HG03095 (cell line): Measurements from ENCODE around the gene CNPY1.
"Not testable (repeated sequence)": the region's sequence is repeated elsewhere in the genome, so short reads cannot be mapped to it uniquely, and the experiment has no call there.

ENCODE experiments used
- ATAC-seq: cut with Tn5 transposase; IDR thresholded peaks from one replicate; pipeline ENCODE4 v1.9.1; 2021; ENCODE audit warnings: moderate library complexity; ENCODE audit not compliant: unreplicated experiment

CNPY1 gene

DNA sequence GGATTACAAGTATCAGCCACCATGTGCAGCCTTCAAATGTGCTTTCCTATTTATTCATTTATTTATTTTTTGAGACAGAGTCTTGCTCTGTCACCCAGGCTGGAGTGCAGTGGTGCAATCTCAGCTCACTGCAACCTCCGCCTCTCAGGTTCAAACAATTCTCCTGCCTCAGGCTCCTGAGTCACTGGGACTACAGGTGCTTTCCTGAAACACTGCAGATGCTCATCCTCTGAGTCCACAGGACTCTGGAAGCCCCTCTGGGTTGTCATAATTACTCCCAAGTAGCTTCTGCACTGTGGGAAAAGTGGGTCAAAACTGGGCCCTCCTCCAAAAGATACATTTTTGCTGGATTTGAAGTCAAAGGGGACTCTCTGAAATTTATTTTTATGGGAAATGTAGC is at the start of gene CNPY1:
Gene CNPY1, minus strand, starts transcription at position 111 of the 400 bp plus-strand sequence. CDS start 630 bp downstream, outside the sequence.
- ATAC-seq, result not testable (repeated sequence)

DNA sequence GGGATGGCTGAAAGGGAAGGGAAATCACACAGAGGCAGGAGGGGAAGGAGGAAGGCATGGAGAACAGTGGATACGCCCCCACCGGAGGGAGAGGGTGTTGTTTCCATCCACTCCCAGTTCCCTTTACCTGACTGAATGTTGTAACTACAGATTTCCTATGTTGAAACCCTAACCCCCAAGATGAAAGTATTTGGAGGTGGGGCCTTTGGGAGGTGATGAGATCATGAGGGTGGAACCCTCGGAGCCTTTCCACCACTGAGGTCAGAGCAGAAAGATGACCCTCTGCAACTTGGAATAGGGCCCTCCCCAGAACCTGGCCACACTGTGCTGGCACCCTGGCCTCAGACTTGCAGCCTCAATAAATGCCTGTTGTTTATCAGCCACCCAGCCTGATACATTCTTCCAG is 48.6 kb upstream of the CNPY1 start:
- ATAC-seq, result no peak

DNA sequence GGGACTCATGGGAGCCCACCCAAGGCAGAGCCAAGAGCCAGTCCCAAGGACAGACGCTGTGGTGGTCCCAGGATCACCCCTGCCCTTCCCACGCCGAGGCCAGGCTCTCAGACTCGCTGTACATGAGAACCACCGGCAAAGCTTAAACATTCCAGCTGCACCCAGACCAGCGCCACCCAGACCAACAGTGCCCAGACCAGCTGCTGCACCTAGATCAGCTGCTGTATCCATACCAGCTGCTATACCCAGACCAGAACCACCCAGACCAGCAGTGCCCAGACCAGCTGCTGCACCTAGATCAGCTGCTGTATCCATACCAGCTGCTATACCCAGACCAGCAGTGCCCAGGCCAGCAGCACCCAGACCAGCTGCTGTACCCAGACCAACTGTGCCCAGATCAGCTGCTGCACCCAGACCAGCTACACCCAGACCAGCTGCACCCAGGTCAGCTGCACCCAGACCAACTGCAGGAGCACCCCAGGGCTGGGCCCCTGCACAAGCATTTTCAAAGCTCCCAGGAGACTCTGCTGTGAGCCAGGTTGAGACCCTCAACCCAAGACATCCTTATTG is 47.9 kb upstream of the CNPY1 start:
- no peak for ATAC-seq

- ATAC-seq, result no peak
Observed at GRCh38 chr7:155593461-155594162, 47.3 kb upstream of the CNPY1 start.

GRCh38 chr7:155591055-155591775 is 44.9 kb upstream of the CNPY1 start:
- no peak for ATAC-seq

DNA sequence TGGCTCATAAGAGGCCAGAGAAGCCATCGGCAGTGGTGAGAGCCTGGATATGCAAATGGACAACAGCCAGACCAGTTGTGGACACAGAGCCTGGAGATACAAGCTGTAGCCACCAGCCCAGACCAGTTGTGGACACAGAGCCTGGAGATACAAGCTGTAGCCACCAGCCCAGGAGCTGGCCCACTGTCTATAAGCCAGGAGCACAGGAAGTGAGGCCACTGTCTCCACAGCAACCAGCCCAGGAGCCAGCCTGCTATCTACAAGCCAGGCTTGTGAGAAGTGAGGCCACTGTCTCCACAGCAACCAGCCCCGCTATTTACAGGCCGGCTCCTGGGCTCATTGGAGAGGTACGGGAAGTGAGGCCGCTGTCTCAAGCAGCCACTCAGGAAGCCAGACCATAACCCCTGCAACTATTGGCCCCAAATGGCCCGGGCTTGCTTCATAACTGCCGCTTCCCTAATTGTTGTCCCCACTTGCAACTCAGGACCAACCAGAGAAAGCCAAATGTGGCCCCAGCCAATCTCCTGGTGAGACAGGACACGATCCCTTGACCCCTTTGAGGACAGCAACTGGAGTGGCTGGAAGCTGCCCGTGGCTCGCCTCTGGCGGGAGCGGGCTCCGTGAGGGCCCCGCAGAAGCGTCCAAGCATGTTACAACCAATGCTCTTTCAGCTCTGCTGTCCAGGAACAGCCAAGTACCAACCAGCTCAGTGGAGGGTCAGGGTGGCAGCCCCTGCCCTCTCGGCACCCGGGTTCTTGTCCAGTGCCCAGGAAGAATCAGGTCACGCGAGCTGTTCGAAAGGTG is 44.1 kb upstream of the CNPY1 start:
- no peak for ATAC-seq

DNA sequence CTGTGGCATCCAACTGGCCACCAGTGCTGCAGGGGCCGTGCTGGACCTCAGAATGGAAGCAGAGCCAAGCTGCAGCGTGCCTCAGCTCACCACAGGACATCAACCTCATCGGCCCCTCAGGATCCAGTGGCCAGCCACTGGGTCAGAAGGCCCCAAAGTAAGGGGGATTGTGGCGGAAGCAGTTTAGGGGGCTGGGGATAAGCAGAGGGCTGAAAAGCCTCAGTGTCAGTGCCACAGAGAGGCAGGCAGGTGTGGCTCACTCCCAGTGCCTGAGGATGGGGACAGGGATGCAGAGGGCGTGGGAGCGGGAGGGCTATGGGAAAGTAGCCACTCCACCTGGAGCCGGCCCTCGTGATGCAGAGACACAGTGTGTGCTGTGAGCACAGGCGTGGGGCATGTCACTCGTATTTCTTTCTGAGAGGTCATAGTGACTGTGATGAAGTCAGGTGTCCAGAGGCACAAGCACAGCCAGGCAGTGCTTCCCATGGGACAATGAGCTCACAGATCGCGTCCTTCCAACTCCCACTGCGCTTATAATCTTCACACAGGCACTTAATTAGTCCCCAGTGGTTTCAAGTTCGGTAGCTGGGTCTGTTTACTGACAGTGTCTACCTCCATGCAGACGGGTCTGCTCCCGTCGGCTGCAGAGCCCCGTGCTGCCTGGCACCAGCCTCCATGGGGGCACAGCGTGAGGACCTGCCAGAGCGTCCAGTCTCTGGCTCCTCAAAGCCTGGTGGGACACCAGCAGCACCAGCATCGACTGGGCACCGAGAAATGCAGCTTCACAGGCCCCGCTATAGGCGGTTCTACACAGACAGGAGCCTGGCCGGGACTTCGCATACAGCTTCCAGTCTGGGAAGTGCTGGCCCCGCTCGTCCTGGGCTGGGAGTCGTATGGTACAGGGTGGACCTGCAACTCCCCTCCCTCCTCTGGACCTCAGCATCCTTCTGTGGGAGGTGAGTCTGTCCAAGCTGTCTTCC is 42.9 kb upstream of the CNPY1 start:
- ATAC-seq, result no peak

- no peak for ATAC-seq
Observed at GRCh38 chr7:155588468-155588998, 42.2 kb upstream of the CNPY1 start.

DNA sequence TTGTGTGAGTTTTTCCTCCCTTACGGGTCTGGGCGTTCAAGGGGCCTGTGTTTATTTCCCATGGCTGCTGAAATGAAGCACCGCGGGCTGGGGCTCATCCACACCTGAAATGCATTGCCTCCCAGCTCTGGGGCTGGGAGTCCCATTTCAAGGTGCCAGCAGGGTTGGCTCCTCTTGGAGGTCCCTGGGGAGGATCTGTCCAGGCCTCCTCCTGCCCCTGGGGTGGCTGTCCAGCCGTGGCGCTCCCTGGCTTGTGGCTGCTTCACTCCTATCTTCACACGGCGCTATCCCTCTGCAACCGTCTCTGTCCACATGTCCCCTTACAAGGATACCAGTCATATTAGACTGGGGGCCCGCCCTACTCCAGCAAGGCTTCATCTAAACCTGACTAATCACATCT is 41.1 kb upstream of the CNPY1 start:
- ATAC-seq, result no peak

GRCh38 chr7:155586843-155587440 is 40.6 kb upstream of the CNPY1 start:
- ATAC-seq, result no peak

- no peak for ATAC-seq
Observed at GRCh38 chr7:155585951-155586350, 39.6 kb upstream of the CNPY1 start.

DNA sequence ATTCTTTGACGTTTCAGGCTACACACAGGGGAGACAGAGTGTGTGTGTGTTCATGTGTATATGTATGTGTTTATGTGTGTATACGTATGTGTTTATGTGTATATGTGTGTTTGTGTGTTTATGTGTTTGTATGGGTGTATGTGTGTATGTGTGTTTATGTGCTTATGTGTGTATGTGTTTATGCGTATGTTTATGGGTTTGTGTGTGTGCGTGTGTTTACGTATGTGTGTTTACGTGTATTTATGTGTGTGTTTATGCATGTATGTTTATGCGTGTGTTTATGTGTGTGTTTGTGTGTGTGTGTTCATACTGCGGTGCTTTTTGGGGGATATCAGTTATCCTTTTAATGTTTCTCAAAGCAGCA is 39.2 kb upstream of the CNPY1 start:
- ATAC-seq, result no peak

- no peak for ATAC-seq
Observed at GRCh38 chr7:155584763-155585531, 38.6 kb upstream of the CNPY1 start.

GRCh38 chr7:155584261-155584660 is 37.9 kb upstream of the CNPY1 start:
- no peak for ATAC-seq

DNA sequence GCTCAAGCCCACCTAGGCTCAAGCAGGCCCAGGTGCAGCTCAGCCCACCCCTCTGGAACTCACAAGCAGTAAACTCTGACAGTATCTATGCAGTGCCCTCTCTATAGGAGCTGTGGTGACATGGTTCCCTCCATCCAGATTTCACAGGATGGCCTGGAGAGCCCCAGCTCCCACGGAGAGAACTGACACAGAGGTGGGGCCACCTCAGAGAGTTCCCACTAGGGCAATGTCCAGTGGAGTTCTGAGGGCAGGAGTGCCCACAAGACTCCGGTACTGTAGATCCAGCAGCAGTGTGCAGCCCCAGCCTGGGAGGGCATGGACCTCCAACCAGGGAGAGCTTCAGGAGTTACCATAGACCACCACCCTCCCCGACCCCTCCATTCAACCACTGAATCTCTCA is 37.3 kb upstream of the CNPY1 start:
- no peak for ATAC-seq

DNA sequence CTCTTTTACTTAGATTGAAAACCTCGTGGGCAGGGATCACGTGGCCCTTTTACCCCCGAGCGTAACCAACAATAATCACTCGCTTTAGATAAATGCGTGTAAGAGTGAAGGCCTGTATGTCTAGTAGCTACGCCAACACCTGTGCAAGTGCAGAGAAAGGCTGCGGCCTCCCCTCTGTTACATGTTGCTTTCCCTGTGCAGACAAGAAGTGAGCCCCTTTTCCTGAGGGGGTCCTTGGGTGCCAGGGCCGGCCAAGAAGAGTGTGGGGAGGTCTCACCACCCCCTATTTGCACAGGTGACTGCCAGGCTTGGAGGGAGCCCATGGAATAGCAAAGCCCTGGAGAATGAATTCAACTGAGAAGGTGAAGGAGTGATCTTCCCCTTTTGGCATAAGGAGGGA is 35.6 kb upstream of the CNPY1 start:
- ATAC-seq, result no peak

GRCh38 chr7:155581107-155581830 is 34.9 kb upstream of the CNPY1 start:
- no peak for ATAC-seq

- no peak for ATAC-seq
Observed at GRCh38 chr7:155580367-155580766, 34.0 kb upstream of the CNPY1 start.
